WTC11 (cell line): ENCODE results near the gene MKX. TPM values are rescaled to one million over a fixed set of nuclear protein-coding genes. Genes with fewer than 3 reads are reported as not detected.

Source experiments
- ATAC-seq: fragments of 200-7000 bp; cut with Tn5 transposase; 2 replicates; pipeline ENCODE4 v1.10.0; 2021; ENCODE audit warnings: mild to moderate bottlenecking, moderate library complexity
- Bru-seq: library from RNA; stranded (reverse); fragments of 400-500 nt; gene quantifications from one replicate; lab custom pipeline; 2021; lab: Mats Ljungman, UMichigan
- CTCF ChIA-PET: fragments of 300-600 bp; sonication (Branson Sonifier 250); formaldehyde crosslinking; loops from one replicate; lab custom pipeline; 2021; ENCODE audit warnings: antibody characterized with exemption; lab: Charles Lee
- POLR2A ChIA-PET: fragments of 350-600 bp; sonication (Branson Sonifier 250); formaldehyde crosslinking; loops from one replicate; lab custom pipeline; 2021; ENCODE audit warnings: antibody characterized with exemption; lab: Charles Lee
- DNase-seq: peaks from one replicate; pipeline ENCODE4 v3.0.0; 2021; ENCODE audit warnings: low spot score
- H3K27ac Mint-ChIP-seq: 2 replicates; pipeline ENCODE4 v1.8.0; 2021; ENCODE audit warnings: mixed read lengths
- H3K27me3 Mint-ChIP-seq: 2 replicates; pipeline ENCODE4 v1.8.0; 2021; ENCODE audit warnings: low read depth, mild to moderate bottlenecking, moderate library complexity, mixed read lengths
- H3K36me3 Mint-ChIP-seq: 2 replicates; pipeline ENCODE4 v1.8.0; 2021; ENCODE audit warnings: mixed read lengths
- H3K4me1 Mint-ChIP-seq: 2 replicates; pipeline ENCODE4 v1.8.0; 2022; ENCODE audit warnings: mixed read lengths
- H3K4me3 Mint-ChIP-seq: 2 replicates; pipeline ENCODE4 v1.8.0; 2021; ENCODE audit warnings: mild to moderate bottlenecking, moderate library complexity, mixed read lengths
- H3K9me3 Mint-ChIP-seq: 2 replicates; pipeline ENCODE4 v1.8.0; 2021; ENCODE audit warnings: mixed read lengths
- CDX4 ChIP-seq: fragments of 250-450 bp; sonication (Bioruptor Pico); IDR thresholded peaks from 2 replicates; pipeline ENCODE4 v1.9.0; 2021; ENCODE audit warnings: moderate library complexity, mild to moderate bottlenecking, inconsistent platforms, borderline replicate concordance
- CREM ChIP-seq: sonication (generic); formaldehyde crosslinking; IDR thresholded peaks from 2 replicates; pipeline ENCODE4 v1.8.1; 2022; ENCODE audit warnings: mild to moderate bottlenecking, missing genetic modification reagents, moderate library complexity
- E2F1 ChIP-seq: sonication (generic); formaldehyde crosslinking; IDR thresholded peaks from 2 replicates; pipeline ENCODE4 v1.8.0; 2022; ENCODE audit warnings: mild to moderate bottlenecking, missing genetic modification reagents
- E2F4 ChIP-seq: sonication (generic); formaldehyde crosslinking; IDR thresholded peaks from 2 replicates; pipeline ENCODE4 v1.8.1; 2022; ENCODE audit warnings: low read depth, mild to moderate bottlenecking, moderate library complexity, missing genetic modification reagents, borderline replicate concordance
- FOXK1 ChIP-seq: sonication (generic); formaldehyde crosslinking; IDR thresholded peaks from 2 replicates; pipeline ENCODE4 v1.8.0; 2022; ENCODE audit warnings: mild to moderate bottlenecking, moderate library complexity, missing genetic modification reagents
- FOXP4 ChIP-seq: sonication (generic); formaldehyde crosslinking; IDR thresholded peaks from 2 replicates; pipeline ENCODE4 v1.8.0; 2022; ENCODE audit warnings: mild to moderate bottlenecking, missing genetic modification reagents
- NR3C1 ChIP-seq: sonication (generic); formaldehyde crosslinking; conservative IDR thresholded peaks from 2 replicates; pipeline ENCODE4 v1.8.1; 2023; ENCODE audit warnings: low read depth, mild to moderate bottlenecking, missing genetic modification reagents
- SMAD4 ChIP-seq: sonication (generic); formaldehyde crosslinking; IDR thresholded peaks from 2 replicates; pipeline ENCODE4 v1.8.0; 2022; ENCODE audit warnings: mild to moderate bottlenecking, missing genetic modification reagents
- TCF7 ChIP-seq: sonication (generic); formaldehyde crosslinking; IDR thresholded peaks from 2 replicates; pipeline ENCODE4 v1.8.0; 2022; ENCODE audit warnings: mild to moderate bottlenecking, low read depth, missing genetic modification reagents, moderate library complexity
- TEAD1 ChIP-seq: sonication (generic); formaldehyde crosslinking; IDR thresholded peaks from 2 replicates; pipeline ENCODE4 v1.8.0; 2022; ENCODE audit warnings: mild to moderate bottlenecking, missing genetic modification reagents
- TEAD4 ChIP-seq: sonication (generic); formaldehyde crosslinking; IDR thresholded peaks from 2 replicates; pipeline ENCODE4 v1.8.0; 2022; ENCODE audit warnings: mild to moderate bottlenecking, missing genetic modification reagents
- TP53 ChIP-seq: sonication (generic); formaldehyde crosslinking; IDR thresholded peaks from 2 replicates; pipeline ENCODE4 v1.8.1; 2023; ENCODE audit warnings: mild to moderate bottlenecking, missing genetic modification reagents
- USF2 ChIP-seq: sonication (generic); formaldehyde crosslinking; IDR thresholded peaks from 2 replicates; pipeline ENCODE4 v1.8.1; 2023; ENCODE audit warnings: mild to moderate bottlenecking, missing genetic modification reagents, moderate library complexity
- ZBTB21 ChIP-seq: sonication (generic); formaldehyde crosslinking; IDR thresholded peaks from 2 replicates; pipeline ENCODE4 v1.8.1; 2023; ENCODE audit warnings: mild to moderate bottlenecking, missing genetic modification reagents, borderline replicate concordance
- ZBTB43 ChIP-seq: sonication (generic); formaldehyde crosslinking; IDR thresholded peaks from 2 replicates; pipeline ENCODE4 v1.8.1; 2023; ENCODE audit warnings: mild to moderate bottlenecking, missing genetic modification reagents
- ZNF219 ChIP-seq: sonication (generic); formaldehyde crosslinking; IDR thresholded peaks from 2 replicates; pipeline ENCODE4 v1.8.0; 2023; ENCODE audit warnings: missing genetic modification reagents, mild to moderate bottlenecking, borderline replicate concordance
- ZNF232 ChIP-seq: sonication (generic); formaldehyde crosslinking; IDR thresholded peaks from 2 replicates; pipeline ENCODE4 v1.8.0; 2022; ENCODE audit warnings: mild to moderate bottlenecking, missing genetic modification reagents
- ZNF263 ChIP-seq: sonication (generic); formaldehyde crosslinking; IDR thresholded peaks from 2 replicates; pipeline ENCODE4 v1.8.1; 2022; ENCODE audit warnings: low read depth, mild to moderate bottlenecking, moderate library complexity, missing genetic modification reagents
- ZNF416 ChIP-seq: fragments of 250-450 bp; sonication (Bioruptor Pico); IDR thresholded peaks from 2 replicates; pipeline ENCODE4 v1.9.0; 2021; ENCODE audit warnings: mild to moderate bottlenecking, inconsistent platforms
- ZNF512 ChIP-seq: sonication (generic); formaldehyde crosslinking; IDR thresholded peaks from 2 replicates; pipeline ENCODE4 v1.8.1; 2022; ENCODE audit warnings: missing genetic modification reagents, borderline replicate concordance
- ZNF532 ChIP-seq: fragments of 250-450 bp; sonication (Bioruptor Pico); IDR thresholded peaks from 2 replicates; pipeline ENCODE4 v1.9.0; 2021; ENCODE audit warnings: mild to moderate bottlenecking, borderline replicate concordance
- long read RNA-seq, 3 experiments: library from RNA in 1 of 3; library from capped mRNA in 1 of 3; library from polyadenylated mRNA in 1 of 3; unstranded in 2 of 3; stranded (forward) in 1 of 3; transcript quantifications; one replicate each; pipeline ENCODE4 v2.0.0, GENCODE V29; 2021
- total RNA-seq: library from RNA; stranded (reverse); gene quantifications from 3 replicates; pipeline ENCODE4 v1.2.3, GENCODE V29; 2021

MKX gene
- total RNA-seq: 0.87 to 1.8 TPM (median 1.2 TPM) in 3 replicates
- percentile 37 among the genes with signal in this experiment for Bru-seq, nascent RNA
- long read RNA-seq, experiment 1, partial matches to known transcripts: 2 of 8 reads
- long read RNA-seq, experiment 1, other reads (novel, unspliced or antisense): 2 of 8 reads
- long read RNA-seq, experiment 2, partial matches to known transcripts: 1 of 3 reads
- long read RNA-seq, experiment 2, other reads (novel, unspliced or antisense): 1 of 3 reads
- long read RNA-seq, experiment 3: 0 reads

GRCh38 chr10:27745732-27746396, at the start of gene MKX:
TSS of gene MKX (minus strand) at chr10:27745819. CDS start at chr10:27743415, 2,404 bp downstream.
- Mint-ChIP-seq H3K4me3 (peak within 1 kb of the TSS; percentile 92), H3K27me3 (peaks cover 92% of the 10 kb centered on the region), H3K9me3 (no peaks in the 10 kb centered on the region), H3K36me3 (no peaks in the 10 kb centered on the region), H3K4me1 (peaks cover 26% of the 10 kb centered on the region), H3K27ac (no peak within 1 kb of the TSS)
- DNase-seq: peak; percentile 88
- POLR2A ChIA-PET: interaction anchor here (0.6 to 0.7 kb wide), 2 partner anchors 24 to 249 kb away, joined by 3 read pairs; no protein-coding TSS in a partner anchor
- CTCF ChIA-PET: interaction anchor here (0.6 to 2.0 kb wide), 7 partner anchors 22 to 648 kb away, joined by 3 to 9 read pairs (median 3); no protein-coding TSS in a partner anchor
- peak; percentile 4 for ATAC-seq
- peak; percentile 67; the same call in 1 of the 2 replicates for TF ChIP-seq E2F1
- TF ChIP-seq USF2 (CRISPR knock-in tag): 0 out of 2 replicates have a peak, but pooled peaks have one; percentile 11
- TF ChIP-seq ZNF263 (CRISPR knock-in tag): peak; percentile 62; the same call in 1 of the 2 replicates
- peak; percentile 94 for TF ChIP-seq TEAD1
- 0 out of 2 replicates have a peak, but pooled peaks have one; percentile 30 for TF ChIP-seq NR3C1 (CRISPR knock-in tag)
- no peak for TF ChIP-seq ZNF416
- TF ChIP-seq FOXK1 (CRISPR knock-in tag): peak; percentile 96
- TF ChIP-seq E2F4 (CRISPR knock-in tag): peak; percentile 60; the same call in 1 of the 2 replicates
- TF ChIP-seq SMAD4 (CRISPR knock-in tag): peak; percentile 75
- peak; percentile 87; the same call in 1 of the 2 replicates for TF ChIP-seq TCF7 (CRISPR knock-in tag)
- peak; percentile 80 for TF ChIP-seq TEAD4
- TF ChIP-seq ZBTB21 (CRISPR knock-in tag): peak; percentile 66
- peak; percentile 78 for TF ChIP-seq CREM (CRISPR knock-in tag)
- peak; percentile 92 for TF ChIP-seq ZBTB43
- peak; percentile 93; the same call in 1 of the 2 replicates for TF ChIP-seq ZNF232 (CRISPR knock-in tag)
- TF ChIP-seq FOXP4 (CRISPR knock-in tag): peak; percentile 98
- TF ChIP-seq ZNF219 (CRISPR knock-in tag): peak; percentile 31; the same call in 1 of the 2 replicates
- TF ChIP-seq CDX4 (CRISPR knock-in tag): no peak
- 0 out of 2 replicates have a peak, but pooled peaks have one; percentile 30 for TF ChIP-seq ZNF512 (CRISPR knock-in tag)
- peak; percentile 88; the same call in 1 of the 2 replicates for TF ChIP-seq TP53 (CRISPR knock-in tag)
- no peak for TF ChIP-seq ZNF532
